HCT116 (cell line): ENCODE measurements around the gene RTF1. TPM values are rescaled to one million over a fixed set of nuclear protein-coding genes. Genes with fewer than 3 reads are reported as not detected.

Source experiments
- ATAC-seq: fragments of 200-7000 bp; cut with Tn5 transposase; 2 replicates; pipeline ENCODE4 v1.9.1; 2020; ENCODE audit warnings: mild to moderate bottlenecking, moderate library complexity
- BruUV-seq: library from RNA; stranded (reverse); fragments of 400-500 nt; replicated peaks from 2 replicates; lab custom pipeline; 2021; lab: Mats Ljungman, UMichigan
- CTCF ChIA-PET: fragments of 300-600 bp; sonication (Branson Sonifier 250); formaldehyde crosslinking; loops from one replicate; lab custom pipeline; 2021; ENCODE audit warnings: antibody characterized with exemption; lab: Charles Lee
- POLR2A ChIA-PET: fragments of 300-600, 350-600 bp; sonication (Branson Sonifier 250); formaldehyde crosslinking; loops from one replicate; lab custom pipeline; 2021; ENCODE audit warnings: antibody characterized with exemption; lab: Charles Lee
- RAD21 ChIA-PET, 2 experiments: fragments of 300-600 bp; sonication (Branson Sonifier 250); formaldehyde crosslinking; loops; one replicate each; lab custom pipeline; 2023; ENCODE audit warnings: low total read pairs in 2 of 2; ENCODE audit not compliant: uncharacterized antibody in 2 of 2, unreplicated experiment in 2 of 2, low non-redundant PET in 1 of 2; lab: Charles Lee
- DNase-seq: peaks from one replicate; pipeline ENCODE4 v3.0.0-alpha.2; 2010; ENCODE audit warnings: low read depth, low spot score
- H2AFZ ChIP-seq: fragments of 200-600 bp; shearing (Covaris generic), sonication (generic); 2 replicates; pipeline ENCODE4 v1.6.1; 2017; ENCODE audit warnings: low read depth, mixed run types, mixed read lengths, antibody characterized with exemption, low read length; ENCODE audit not compliant: poor library complexity, severe bottlenecking
- H3K27ac ChIP-seq: 2 replicates; pipeline ENCODE4 v1.5.1; 2012; ENCODE audit warnings: low read depth, low read length
- H3K27me3 ChIP-seq: fragments of 200-600 bp; sonication (generic); 2 replicates; pipeline ENCODE4 v1.6.1; 2016; ENCODE audit warnings: mixed run types, low read length, mixed read lengths; ENCODE audit not compliant: insufficient read depth
- H3K36me3 ChIP-seq, 2 experiments: fragments of 200-500 bp in 1 of 2; fragments of 200-600 bp in 1 of 2; sonication (Bioruptor generic) in 1 of 2; sonication (generic) in 1 of 2; 2 replicates each; pipeline versions ENCODE4 v1.5.1 to v1.6.1; 2014 to 2016; ENCODE audit warnings: low read length in 2 of 2, inconsistent platforms in 1 of 2, mixed read lengths in 1 of 2, mixed run types in 1 of 2; ENCODE audit not compliant: insufficient read depth in 2 of 2, control insufficient read depth in 1 of 2
- H3K4me1 ChIP-seq, 2 experiments: fragments of 200-600 bp in 1 of 2; sonication (generic) in 1 of 2; 2 replicates each; pipeline versions ENCODE4 v1.5.1 to v1.6.1; 2012 to 2017; ENCODE audit warnings: low read length in 2 of 2, inconsistent platforms in 1 of 2, mild to moderate bottlenecking in 1 of 2, mixed read lengths in 1 of 2, mixed run types in 1 of 2, moderate library complexity in 1 of 2; ENCODE audit not compliant: insufficient read depth in 2 of 2, control insufficient read depth in 1 of 2
- H3K4me2 ChIP-seq: fragments of 200-600 bp; sonication (generic); 2 replicates; pipeline ENCODE4 v1.6.1; 2017; ENCODE audit warnings: mixed run types, low read length, mixed read lengths
- H3K4me3 ChIP-seq, 2 experiments: fragments of 200-600 bp in 1 of 2; sonication (generic) in 1 of 2; replicated peaks in 1 of 2; 2 replicates each; pipeline ENCODE4 v1.5.1; 2011 to 2016; ENCODE audit warnings: low read length in 2 of 2, control low read depth in 1 of 2, low read depth in 1 of 2, mild to moderate bottlenecking in 1 of 2, mixed read lengths in 1 of 2, mixed run types in 1 of 2
- H3K79me2 ChIP-seq: fragments of 200-600 bp; sonication (generic); 2 replicates; pipeline ENCODE4 v1.6.1; 2017; ENCODE audit warnings: mild to moderate bottlenecking, mixed run types, low read length, moderate library complexity, mixed read lengths; ENCODE audit not compliant: insufficient read depth
- H3K9ac ChIP-seq: fragments of 200-600 bp; sonication (generic); 2 replicates; pipeline ENCODE4 v1.6.1; 2016; ENCODE audit warnings: low read length, mixed read lengths
- H3K9me2 ChIP-seq: fragments of 200-600 bp; sonication (generic), shearing (Covaris generic); 2 replicates; pipeline ENCODE4 v1.6.1; 2017; ENCODE audit warnings: mixed run types, mild to moderate bottlenecking, moderate library complexity; ENCODE audit not compliant: insufficient read depth
- H3K9me3 ChIP-seq, 2 experiments: fragments of 200-500 bp in 1 of 2; fragments of 200-600 bp in 1 of 2; sonication (Bioruptor generic) in 1 of 2; sonication (generic) in 1 of 2; 2 replicates each; pipeline ENCODE4 v1.6.1; 2014 to 2017; ENCODE audit warnings: low read length in 2 of 2, mixed read lengths in 2 of 2, inconsistent platforms in 1 of 2, low read depth in 1 of 2, mild to moderate bottlenecking in 1 of 2, mixed run types in 1 of 2, moderate library complexity in 1 of 2; ENCODE audit not compliant: control insufficient read depth in 1 of 2, insufficient read depth in 1 of 2
- H4K20me1 ChIP-seq: fragments of 200-600 bp; sonication (generic), shearing (Covaris generic); 2 replicates; pipeline ENCODE4 v1.6.1; 2017; ENCODE audit warnings: mixed run types, mild to moderate bottlenecking, moderate library complexity; ENCODE audit not compliant: insufficient read depth
- CBX3 ChIP-seq: IDR thresholded peaks from 2 replicates; pipeline ENCODE4 v1.6.1; 2012; ENCODE audit warnings: low read depth
- CTCF ChIP-seq, 3 experiments: fragments of 200-600 bp in 1 of 3; sonication (generic) in 1 of 3; IDR thresholded peaks in 2 of 3; conservative IDR thresholded peaks in 1 of 3; 2 replicates each; pipeline ENCODE4 v1.5.1; 2012 to 2017; ENCODE audit warnings: low read depth in 2 of 3, low read length in 2 of 3, antibody characterized with exemption in 1 of 3, borderline replicate concordance in 1 of 3, control low read depth in 1 of 3, mild to moderate bottlenecking in 1 of 3, mixed read lengths in 1 of 3, mixed run types in 1 of 3, moderate library complexity in 1 of 3; ENCODE audit not compliant: insufficient read depth in 1 of 3
- EGR1 ChIP-seq: IDR thresholded peaks from 2 replicates; pipeline ENCODE4 v1.6.1; 2012; ENCODE audit warnings: low read depth
- EZH2 ChIP-seq: fragments of 200-600 bp; sonication (generic); IDR thresholded peaks from 2 replicates; pipeline ENCODE4 v1.6.1; 2017; ENCODE audit warnings: antibody characterized with exemption, mixed run types
- FOSL1 ChIP-seq: IDR thresholded peaks from 2 replicates; pipeline ENCODE4 v1.6.1; 2012; ENCODE audit warnings: low read depth
- JUND ChIP-seq: IDR thresholded peaks from 2 replicates; pipeline ENCODE4 v1.6.1; 2012
- MAX ChIP-seq: IDR thresholded peaks from 2 replicates; pipeline ENCODE4 v1.6.1; 2012
- POLR2AphosphoS5 ChIP-seq: IDR thresholded peaks from 2 replicates; pipeline ENCODE4 v1.6.1; 2011; ENCODE audit warnings: mild to moderate bottlenecking, low read depth, low read length, moderate library complexity
- SP1 ChIP-seq: IDR thresholded peaks from 2 replicates; pipeline ENCODE4 v1.6.1; 2012; ENCODE audit warnings: low read depth
- SRF ChIP-seq: IDR thresholded peaks from 2 replicates; pipeline ENCODE4 v1.6.1; 2012; ENCODE audit warnings: low read depth
- ZBTB33 ChIP-seq: IDR thresholded peaks from 2 replicates; pipeline ENCODE4 v1.6.1; 2011; ENCODE audit warnings: mild to moderate bottlenecking, low read length, moderate library complexity; ENCODE audit not compliant: insufficient replicate concordance; ENCODE audit errors: extremely low read depth
- ZNF274 ChIP-seq: fragments of 200-500 bp; sonication (Bioruptor generic); IDR thresholded peaks from 2 replicates; pipeline ENCODE4 v1.6.1; 2014; ENCODE audit warnings: mild to moderate bottlenecking, low read depth, low read length, inconsistent platforms
- intact Hi-C: fragments of 100-400 bp; cut with micrococcal nuclease; formaldehyde crosslinking; loops from 2 replicates; pipeline ENCODE4 v1.10.0; 2022
- total RNA-seq: library from RNA; stranded (reverse); gene quantifications from one replicate; pipeline ENCODE4 v1.2.1, GENCODE V29; 2021; ENCODE audit not compliant: unreplicated experiment

Gene RTF1
- total RNA-seq, 1 experiment from 2014 or later: 27.5 TPM

- ATAC-seq: 0 out of 2 replicates have a peak, but pooled peaks have one; percentile 30
- Histone ChIP-seq H3K9me2 (no peaks in the 10 kb centered on the region), H3K27me3 (no peaks in the 10 kb centered on the region), H3K79me2 (peaks cover 5% of the 10 kb centered on the region; the same call in 1 of the 2 replicates), H4K20me1 (no peaks in the 10 kb centered on the region), H3K4me2 (no peak overlapping the region), H3K27ac (no peak overlapping the region), H3K36me3 (no peaks in the 10 kb centered on the region), H3K9ac (no peak overlapping the region), H2AFZ (no peak overlapping the region), H3K4me3 (no peak overlapping the region), H3K4me1 (peaks cover 3 to 6% of the 10 kb centered on the region in 2 experiments; a peak in 3 of 4 replicates), H3K9me3 (no peaks in the 10 kb centered on the region)
- no peak for DNase-seq
- no TSS peak for BruUV-seq
- intact Hi-C loops: no loop called here
- ChIA-PET RAD21 (no interaction called here), POLR2A (no interaction called here), CTCF (no interaction called here)
- no peak for TF ChIP-seq SRF
- TF ChIP-seq MAX: no peak
- TF ChIP-seq SP1: no peak
- no peak for TF ChIP-seq ZNF274
- TF ChIP-seq CBX3: no peak
- no peak for TF ChIP-seq POLR2AphosphoS5
- no peak for TF ChIP-seq FOSL1
- no peak for TF ChIP-seq EGR1
- no peak for TF ChIP-seq ZBTB33
- TF ChIP-seq JUND: no peak
- TF ChIP-seq CTCF (IDR thresholded peaks at IDR 0.05 in 2 of 3, conservative IDR thresholded peaks at IDR 0.05 in 1 of 3; ENCODE audit: borderline replicate concordance in 1 of 3, insufficient read depth in 1 of 3, low read depth in 2 of 3, low read length in 2 of 3): no peak
- TF ChIP-seq EZH2: no peak
Measured at GRCh38 chr15:41408234-41408641, 8.7 kb upstream of the RTF1 start.
